Muscle of arm (tissue), 12 donors: ENCODE measurements around the gene TTC9C. TPM values are rescaled to one million over a fixed set of nuclear protein-coding genes. Genes with fewer than 3 reads are reported as not detected.
"Not testable (repeated sequence)": the region's sequence is repeated elsewhere in the genome, so short reads cannot be mapped to it uniquely, and the experiment has no call there.

Experiments used
- DNase-seq: peaks from one replicate; pipeline ENCODE4 v3.0.0-alpha.2; 2013
- polyA plus RNA-seq, 12 donors: library from polyadenylated mRNA; unstranded; fragments of 120-200 nt; gene quantifications; one replicate each; pipeline ENCODE4 v1.2.1, GENCODE V29; 2013; ENCODE audit not compliant: insufficient read length in 12 of 12

Gene TTC9C
- polyA plus RNA-seq, 12 donors: 26.5 to 59.9 (median 30.2) TPM; not detected in 1

DNA sequence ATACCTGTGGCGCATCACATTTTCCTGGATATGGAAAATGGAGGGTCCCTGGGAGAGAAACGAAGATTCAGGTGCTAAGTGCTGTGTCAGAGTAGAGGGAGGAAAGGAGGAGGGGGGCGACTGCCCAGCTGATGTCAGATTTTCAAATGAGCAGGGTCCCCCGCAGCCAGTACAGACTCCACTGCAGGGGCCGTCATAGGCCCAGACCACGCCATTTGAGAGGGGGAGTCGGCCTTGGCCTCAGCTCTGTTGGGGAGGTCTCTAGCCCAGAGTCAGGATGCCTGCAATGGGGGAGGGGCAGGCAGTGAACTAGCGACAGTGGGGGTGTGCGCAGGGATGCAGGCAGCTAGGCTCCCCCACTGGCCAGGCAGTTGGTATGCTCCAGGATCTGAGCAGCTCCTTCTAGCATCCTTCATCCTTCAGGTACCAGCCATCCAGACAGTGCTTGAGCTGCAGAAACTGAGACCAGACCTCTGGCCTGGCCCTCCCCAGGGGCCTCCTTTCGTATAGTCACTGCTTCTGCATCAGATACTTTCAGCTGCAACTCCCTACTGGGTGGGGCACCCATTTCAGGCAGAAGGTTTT lies 20.9 kb upstream of the TTC9C start, which contains the start of the genes BSCL2 and GNG3:
TSS of gene BSCL2 (minus strand) at position 148 of the 585 bp plus-strand sequence. CDS start 229 bp downstream, outside the sequence.
TSS of gene GNG3 (plus strand) at position 400 of the 585 bp plus-strand sequence. CDS start 620 bp downstream, outside the sequence.
- DNase-seq: no peak

DNA sequence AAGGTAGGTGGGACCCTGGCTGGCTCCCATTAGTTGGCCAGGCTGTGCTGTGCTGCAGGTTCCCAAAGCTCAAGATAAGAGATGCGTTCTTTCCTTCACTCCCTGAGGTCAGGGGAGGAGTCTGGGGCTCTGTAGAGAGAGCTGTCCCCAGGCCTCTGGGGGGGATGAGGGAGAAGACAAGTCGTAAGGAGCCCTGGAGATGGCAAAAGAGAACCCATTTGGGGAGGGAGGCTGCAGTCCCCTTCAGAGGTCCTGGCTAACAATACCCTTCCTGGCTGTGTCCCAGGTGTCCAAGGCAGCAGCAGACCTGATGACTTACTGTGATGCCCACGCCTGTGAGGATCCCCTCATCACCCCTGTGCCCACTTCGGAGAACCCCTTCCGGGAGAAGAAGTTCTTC lies 19.9 kb upstream of the TTC9C start:
- no peak for DNase-seq

DNA sequence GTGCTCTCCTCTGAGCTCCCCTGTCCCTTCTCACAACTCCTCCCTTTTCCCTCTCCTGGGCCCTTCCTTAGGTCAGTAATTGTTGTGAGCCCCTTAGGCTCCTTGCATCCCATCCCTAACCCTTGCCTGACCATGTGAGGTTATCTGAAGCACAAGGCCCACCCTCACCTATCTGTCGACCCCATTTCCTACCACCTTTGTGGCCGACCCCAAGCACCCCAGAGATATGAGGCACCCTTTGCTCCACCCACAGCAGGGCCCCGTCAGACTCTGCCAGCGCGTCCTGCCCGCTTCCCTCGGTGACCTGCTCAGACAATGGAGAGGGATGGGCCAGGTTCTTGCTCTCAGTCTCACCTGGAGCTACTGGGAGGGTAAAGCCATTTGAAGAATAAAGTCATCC lies 19.5 kb upstream of the TTC9C start:
- DNase-seq: no peak

DNA sequence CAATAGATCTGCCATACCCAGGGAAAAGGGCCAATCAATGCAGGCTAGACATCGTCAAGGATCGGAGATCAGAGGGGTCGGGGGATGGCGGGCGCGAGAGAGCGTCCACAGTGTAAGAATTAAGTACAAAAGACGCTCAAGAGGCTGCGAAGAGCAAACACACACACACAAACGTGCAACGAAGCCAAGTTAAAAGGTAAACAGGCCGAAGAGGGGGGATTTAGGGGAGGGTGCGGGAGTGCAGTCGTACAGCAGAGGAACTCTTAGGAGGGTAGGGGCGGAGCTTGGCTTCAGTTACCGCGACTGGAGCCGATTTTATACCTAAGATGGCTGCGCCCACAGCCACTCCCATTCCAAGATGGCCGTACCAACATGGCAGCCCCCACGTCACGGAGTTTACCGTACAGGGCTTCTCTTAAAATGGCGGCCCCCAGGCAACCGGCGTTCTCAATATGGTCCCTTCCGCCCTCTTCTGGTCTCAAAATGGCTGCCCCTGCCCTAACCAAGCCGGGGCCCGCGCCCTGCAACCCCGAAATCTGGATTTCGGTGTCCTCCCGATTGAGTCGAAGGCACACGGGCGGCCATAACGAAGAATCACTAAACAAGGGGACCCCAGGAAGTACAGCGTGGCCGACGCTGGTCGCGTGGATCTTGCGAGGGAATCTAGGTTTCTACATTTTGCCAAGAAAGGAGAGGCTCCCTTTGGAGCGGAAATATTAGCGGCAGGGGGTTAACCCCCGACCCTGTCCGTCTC lies 18.9 kb upstream of the TTC9C start:
- peak; percentile 99 for DNase-seq

DNA sequence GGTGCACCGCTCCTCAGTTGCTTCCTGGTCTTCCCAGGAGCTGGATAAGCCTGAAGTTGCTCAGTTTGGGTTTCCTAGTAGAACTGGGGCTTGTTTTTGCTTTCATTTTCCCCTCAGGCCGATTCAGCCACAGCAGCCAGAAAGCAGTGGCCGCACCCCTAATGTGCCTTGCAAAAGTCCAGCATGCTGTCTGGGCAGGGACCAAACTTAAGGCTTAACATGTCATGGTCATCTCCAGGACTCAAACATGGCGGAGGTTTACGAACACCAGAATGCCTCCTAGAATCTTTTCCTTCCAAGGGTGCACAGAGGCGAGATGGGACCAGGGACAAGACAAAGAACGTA lies 18.3 kb upstream of the TTC9C start:
- DNase-seq: no peak

DNA sequence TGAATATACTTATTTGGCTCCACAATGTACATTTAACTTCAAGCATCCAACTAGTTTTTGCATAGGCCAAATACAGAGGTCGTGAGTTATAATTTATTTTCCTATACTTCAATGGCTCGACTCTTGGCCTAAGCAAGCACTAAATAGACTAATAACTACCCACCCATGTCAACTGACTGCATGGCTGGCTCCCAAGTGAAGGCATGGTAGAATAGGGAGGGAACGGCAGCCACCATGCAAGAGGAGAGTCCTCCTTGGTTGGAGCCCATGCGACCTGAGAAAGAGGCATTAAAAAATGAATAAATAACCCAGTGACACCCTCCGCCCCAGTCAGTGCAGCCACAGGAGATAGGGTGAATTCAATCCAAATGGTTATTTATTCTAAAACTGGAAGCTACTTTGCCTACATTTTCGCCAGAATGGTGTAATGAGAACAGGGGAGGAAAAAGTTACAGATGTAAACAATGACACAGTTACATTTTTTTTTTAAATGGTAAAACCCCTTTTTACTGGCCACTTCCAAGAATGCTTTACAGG lies 15.9 kb upstream of the TTC9C start:
- DNase-seq: no peak

DNA sequence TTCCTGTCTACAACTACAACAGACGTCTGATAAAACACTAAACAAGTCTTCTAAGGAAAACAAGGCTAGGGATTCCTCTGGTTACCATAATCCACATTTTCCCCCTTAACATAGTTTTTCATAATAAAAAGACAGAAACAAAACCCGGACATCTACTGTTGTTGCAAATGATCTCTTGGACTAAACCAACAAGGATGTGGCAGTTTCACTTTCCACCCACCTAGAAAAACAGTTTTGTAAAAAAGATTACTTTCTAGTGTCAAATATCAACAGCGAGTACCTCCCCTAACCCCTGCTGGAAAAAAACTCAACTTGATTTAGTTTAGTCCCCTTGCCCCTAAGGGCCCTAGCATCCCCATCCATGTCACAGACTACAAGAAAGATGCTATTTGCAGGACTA lies 15.4 kb upstream of the TTC9C start:
- no peak for DNase-seq

DNA sequence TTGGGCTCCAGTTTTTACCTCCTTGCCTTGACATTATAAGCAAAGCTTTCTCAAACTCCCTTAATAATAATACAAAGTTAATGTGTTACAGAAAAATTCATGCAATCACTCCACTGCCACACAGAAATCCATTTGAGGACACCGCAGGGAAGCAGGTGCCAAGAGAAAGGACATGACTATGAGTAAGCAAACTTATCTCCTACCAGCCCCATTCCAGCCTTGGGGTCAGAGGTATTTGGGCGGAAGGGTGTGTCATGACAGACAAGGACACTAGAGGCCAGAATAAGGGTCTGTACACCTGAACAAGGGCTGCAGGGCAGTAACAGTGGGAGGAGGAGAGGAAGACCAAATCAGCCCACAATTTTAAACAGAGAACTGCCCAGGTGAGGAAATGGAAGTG lies 14.9 kb upstream of the TTC9C start:
- no peak for DNase-seq

DNA sequence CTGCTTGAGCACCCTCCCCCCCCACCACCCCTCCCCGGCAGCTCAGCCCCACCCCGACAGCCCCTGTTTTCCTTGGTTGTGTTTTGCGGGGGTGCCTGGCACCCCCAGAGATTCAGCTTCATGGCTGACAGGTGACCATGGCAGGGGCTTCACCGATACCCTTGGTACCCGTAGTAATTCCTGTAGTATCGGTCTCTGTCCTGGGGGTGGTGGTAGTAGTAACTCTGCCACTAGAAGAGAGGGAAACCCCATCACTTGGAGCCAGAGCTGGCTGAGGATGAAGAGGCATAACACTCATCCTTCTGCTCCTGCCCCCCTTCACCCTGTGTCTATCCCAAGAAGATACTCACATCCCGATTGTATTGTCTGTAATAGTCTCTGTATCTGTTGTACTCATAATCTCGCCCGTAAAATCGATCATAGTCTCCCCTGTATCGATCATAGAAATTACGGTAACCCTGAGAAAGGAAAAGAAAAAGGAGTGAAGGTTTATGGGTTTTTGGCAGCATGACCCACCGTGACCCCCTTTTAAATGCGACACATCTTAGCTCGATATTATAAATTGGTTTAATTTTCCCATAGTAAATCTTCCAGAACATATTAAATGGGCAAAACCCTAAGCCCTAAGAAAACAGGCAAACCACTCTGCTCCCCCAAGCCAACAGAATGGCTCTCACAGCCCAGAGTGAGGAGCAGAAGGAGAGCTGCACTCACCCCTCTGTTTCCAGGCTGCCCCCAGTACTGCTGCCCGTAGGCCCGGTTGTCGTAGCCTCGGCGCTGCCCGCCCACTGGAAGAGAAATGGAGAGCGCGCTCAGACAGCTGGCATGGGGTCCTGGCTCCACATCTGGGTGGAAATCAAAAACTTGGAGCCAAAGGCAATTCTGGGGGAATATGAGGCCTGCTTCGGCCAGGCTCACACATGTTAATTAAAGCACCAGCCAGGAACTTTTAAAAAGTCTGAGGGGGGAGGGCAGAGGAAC lies 12.8 kb upstream of the TTC9C start:
- DNase-seq: no peak

DNA sequence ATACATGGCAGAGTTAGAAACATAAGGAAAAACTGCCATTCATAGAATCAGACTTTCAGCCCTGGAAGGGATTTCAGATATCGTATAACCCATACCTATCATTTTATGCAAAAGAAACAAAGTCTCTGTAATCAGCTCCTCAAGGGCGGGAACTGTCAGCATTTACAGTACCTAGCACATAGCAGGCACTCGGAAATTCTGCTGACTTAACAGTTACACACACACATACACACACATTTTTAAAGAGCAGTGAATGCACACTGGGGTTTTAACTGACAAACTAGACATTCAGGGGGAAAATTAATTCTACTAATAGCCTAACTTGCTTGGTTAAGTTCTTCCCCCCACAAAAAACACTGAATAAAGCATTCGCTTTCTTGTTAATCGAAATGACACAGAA lies 12.1 kb upstream of the TTC9C start:
- DNase-seq: no peak

DNA sequence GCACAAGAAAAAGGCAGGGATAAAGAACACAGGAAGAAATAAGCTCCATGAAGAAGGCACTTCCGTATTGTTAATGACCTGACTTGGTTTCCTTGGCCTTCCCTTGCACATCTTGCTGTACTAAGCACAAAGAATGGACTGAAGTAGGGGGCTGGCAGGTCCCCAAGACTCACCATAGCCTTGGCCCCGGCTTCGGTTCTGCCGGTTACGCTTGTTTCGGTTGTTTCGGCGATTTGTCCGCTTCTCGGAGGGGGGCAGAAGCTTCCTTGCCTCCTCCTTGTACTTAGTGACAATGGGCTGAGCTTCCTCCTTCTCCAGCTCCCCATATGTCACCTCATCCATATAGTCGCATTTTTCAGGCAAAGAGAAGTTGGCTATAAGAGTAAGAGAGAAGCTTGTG lies 11.5 kb upstream of the TTC9C start:
- DNase-seq: no peak

DNA sequence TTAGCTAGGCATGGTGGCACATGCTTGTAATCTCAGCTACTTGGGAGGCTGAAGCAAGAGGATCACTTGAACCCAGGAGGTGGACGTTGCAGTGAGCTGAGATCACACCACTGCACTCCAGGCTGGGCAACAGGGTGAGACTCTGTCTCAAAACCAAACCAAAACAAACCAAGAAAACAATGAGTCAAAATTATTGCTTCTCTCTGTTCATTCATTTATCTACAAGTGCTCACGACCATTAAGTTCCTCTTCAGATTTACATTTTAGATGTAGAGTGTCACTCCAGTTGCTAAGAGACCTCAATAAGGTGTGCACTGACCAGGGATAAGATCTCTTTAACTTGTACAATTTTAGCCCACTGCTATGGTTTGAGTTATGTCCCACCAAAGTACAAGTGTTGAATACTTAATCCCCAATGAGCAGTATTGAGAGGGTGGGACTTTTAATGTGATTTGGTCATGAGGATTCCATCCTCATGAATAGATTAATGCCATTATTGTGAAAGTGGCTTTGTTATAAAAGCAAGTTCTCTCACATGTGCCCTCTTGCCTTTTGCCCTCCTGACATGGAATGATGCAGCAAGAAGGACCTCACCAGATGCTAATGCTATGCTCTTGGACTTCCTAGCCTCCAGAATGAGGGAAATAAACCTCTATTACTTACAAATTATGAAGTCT lies 8.8 kb upstream of the TTC9C start:
- DNase-seq: no peak

DNA sequence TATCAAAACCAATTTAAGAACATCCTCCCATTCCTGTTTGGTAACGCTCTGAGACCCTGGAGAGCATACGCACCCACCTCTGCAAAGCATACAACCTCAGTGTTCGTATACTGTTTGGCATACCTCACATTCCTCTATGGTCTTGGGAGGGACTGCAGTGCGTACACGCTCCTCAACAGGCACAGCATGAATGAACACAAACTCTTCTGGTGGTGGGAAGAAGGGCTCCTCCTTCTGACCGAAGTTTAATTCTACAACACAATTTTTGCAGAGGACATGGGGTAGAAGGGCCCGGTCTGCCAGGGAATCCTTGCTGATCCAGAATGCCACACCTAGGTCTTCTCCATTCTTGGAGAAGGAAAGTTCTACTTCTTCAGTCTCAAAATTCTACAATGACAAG lies 6.3 kb upstream of the TTC9C start:
- DNase-seq: no peak

DNA sequence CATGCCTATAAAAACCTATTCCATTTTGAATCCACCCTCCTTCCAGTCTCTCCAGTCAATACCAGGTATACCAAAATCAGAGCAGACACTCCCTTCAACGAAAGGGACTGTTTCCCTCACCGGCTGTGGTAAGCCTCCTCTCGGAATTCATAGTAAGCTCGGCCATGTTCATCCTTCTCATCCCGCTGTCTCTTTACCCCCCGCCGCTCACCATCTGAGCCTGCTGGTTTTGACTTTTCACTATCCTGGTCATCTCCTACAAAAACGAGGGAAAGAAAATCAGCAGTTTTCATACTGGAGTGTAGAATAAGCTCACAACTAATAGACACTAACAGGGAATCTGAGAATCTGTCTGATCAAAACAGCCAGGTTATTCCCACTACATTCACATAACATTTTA lies 4.1 kb upstream of the TTC9C start:
- DNase-seq: no peak

DNA sequence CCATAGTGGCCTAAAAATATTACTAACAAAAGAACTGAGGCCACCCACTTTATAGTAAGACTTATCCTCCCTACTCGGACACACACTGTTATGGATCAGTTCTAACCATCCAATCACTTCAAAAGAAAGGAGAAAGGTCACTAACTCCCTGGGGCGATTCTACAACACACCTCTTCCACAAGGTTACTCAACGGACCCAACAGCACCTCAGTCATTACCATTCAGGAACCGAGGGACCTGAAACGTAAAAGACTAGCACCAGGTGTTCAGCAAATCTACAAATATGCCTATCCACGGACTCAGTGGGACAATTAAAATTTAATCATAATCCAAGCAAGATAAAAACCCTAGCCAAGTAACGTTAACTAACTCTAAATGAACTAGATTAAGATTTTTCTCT lies 2.6 kb upstream of the TTC9C start:
- DNase-seq: no peak

DNA sequence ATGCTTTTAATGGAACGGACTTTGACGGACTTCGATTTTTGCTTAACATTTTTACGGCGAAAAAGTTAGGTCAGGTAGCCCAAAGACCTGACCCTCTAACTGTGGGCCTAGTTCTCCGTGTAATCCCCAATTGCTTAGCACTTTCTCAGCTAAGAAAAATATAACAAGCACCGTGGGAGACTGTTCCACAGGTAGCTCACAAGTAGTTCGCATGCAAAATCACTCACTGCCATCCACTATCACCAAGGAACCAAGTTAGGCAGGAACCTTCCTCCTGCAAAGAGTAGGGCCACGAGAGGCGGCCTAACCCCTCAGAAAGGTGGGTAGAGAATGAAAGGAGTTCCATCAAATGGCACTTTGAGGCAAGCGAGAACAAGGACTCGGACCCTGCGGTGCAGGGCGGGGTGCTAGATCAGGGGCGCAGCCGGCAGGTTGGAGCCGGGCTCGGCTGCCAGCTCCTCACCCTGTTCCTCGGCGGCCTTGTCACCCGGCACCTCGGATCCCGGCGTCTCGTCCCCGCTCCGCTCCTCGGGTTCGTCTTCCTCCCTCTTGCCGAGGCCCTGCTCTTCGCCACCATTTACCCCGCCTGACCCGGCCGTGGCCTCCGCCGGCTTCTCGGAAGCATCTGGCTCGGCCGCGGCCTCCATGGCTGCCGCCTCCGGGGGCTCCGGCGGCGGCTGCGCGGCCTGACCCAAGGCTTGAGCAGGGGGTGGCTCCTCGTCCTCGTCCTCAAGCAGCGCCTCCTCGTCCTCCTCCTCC lies 2.0 kb upstream of the TTC9C start:
- no peak for DNase-seq

DNA sequence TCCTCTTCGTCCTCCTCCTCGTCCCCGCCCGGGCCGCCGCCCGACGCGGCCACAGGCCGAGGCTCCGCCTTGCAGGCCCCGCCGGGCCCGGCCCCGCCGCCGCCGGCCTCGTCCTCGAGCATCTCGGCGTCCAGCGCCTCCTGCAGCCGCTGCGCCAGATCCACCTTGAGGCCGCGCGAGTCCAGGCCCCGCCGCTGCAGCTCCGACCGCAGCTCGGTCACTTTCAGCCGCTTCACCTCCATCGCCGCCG lies 1.4 kb upstream of the TTC9C start:
- DNase-seq: no peak

DNA sequence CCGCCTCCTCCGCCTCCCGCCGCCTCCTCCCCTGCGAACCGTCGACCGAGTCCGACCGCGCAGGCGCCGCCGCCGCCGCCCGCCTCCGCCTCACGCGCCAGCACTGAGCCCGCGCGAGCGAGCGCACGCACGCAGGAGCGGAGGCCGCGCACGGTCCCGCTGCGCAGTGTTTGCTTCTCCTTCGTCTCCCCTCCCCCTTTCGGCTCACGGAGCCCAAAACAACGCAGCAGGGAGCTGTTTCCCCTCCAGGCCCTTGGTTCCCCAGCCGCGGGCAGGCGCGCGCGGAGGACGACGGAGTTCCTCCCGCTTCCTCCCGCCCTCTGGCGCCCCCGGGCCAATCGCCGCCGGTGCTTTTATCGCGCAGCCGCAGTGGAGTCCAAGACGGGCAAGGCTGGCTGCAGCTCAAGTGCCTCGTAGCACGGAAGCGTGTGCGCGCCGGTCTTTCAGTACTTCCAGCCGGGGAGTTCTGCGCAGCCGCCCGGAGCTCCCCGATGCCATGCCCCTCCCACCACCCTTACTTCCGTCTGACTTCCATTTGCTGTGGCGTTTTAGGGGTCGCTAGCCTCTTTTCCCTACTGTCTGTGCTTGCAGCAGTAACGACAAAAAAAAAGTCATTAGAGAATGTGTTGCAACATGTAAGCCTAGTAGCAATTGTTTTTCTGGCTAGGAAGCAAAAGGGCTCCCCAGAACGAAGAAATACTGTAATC lies 968 bp upstream of the TTC9C start, which contains the start of gene HNRNPUL2:
TSS of gene HNRNPUL2 (minus strand) at position 293 of the 707 bp plus-strand sequence. CDS start 301 bp downstream, outside the sequence.
- DNase-seq: peak; percentile 100

DNA sequence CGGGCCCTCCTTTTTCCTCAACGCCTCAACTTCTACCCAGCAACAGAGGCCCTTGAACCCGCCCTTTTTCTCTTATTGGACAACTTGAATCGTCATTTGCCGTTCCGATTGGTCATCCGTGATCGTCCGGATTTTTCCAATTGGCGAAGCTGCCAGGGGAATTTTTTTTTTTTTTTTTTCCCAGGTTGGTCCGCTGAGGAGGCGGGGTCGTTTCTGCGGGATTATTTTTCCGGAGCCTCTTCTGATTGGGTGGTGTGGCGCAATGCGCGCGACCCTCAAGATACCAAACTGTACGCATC lies 465 bp upstream of the TTC9C start:
- peak; percentile 97 for DNase-seq

DNA sequence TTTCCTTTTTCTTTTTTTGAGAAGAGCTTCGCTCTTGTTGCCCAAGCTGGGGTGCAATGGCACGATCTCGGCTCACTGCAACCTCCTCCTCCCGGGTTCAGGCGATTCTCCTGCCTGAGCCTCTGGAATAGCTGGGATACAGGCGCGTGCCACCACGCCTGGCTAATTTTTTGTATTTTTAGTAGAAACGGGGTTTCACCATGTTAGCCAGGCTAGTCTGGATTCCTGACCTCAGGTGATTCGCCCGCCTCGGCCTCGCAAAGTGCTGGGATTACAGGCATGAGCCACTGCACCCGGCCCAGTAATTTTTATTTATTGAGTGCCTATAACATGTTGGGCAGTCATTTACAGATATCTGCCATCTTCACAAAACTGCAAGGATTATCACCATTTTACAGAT lies 1.8 kb downstream of the TTC9C start:
- DNase-seq: not testable (repeated sequence)

DNA sequence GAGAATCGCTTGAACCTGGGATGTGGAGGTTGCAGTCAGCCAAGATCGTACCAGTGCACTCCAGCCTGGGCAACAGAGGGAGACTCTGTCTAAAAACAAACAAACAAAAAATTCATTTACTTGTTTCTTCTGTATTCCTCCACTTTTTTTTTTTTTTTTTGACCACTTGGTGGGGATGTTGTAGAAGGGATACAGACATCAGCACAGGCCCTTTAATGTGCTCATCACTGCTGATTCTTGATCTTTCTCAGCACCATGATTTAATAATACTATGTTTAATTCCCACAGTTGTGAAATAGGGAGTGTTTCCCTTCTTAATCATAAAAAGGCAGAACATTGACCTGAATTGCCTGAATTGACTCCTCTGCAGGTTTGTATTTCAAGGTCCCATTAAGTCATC lies 4.5 kb downstream of the TTC9C start:
- no peak for DNase-seq
